Adrenal gland (tissue), 12 donors: ENCODE measurements around the gene SLC13A5. TPM values are rescaled to one million over a fixed set of nuclear protein-coding genes. Genes with fewer than 3 reads are reported as not detected.

ENCODE experiments used
- DNase-seq, 7 donors: peaks; one replicate each; pipeline ENCODE4 v3.0.0-alpha.2; 2019 to 2020
- H3K27ac ChIP-seq, 5 donors: fragments of 200-600 bp; sonication (generic) in 4 of 5; 1 replicate in 3 of 5; 2 replicates in 2 of 5; pipeline versions ENCODE4 v1.5.1 to v1.8.0; 2016 to 2020; ENCODE audit warnings: mild to moderate bottlenecking in 1 of 5
- H3K27me3 ChIP-seq: fragments of 200-600 bp; 2 replicates; pipeline ENCODE4 v1.8.0; 2021
- H3K36me3 ChIP-seq, 2 donors: fragments of 200-600 bp; replicated peaks in 1 of 2; 1 replicate in 1 of 2; 2 replicates in 1 of 2; pipeline versions ENCODE4 v1.5.1 to v1.8.0; 2018 to 2022
- H3K4me1 ChIP-seq, 2 donors: fragments of 200-600 bp; replicated peaks in 1 of 2; 1 replicate in 1 of 2; 2 replicates in 1 of 2; pipeline versions ENCODE4 v1.5.1 to v1.8.0; 2018 to 2021
- H3K4me3 ChIP-seq, 4 donors: fragments of 200-600 bp; sonication (generic) in 3 of 4; one replicate each; pipeline ENCODE4 v1.5.1; 2016 to 2018
- H3K9me3 ChIP-seq, 3 donors: fragments of 200-600 bp; sonication (generic) in 1 of 3; replicated peaks in 1 of 3; 1 replicate in 2 of 3; 2 replicates in 1 of 3; pipeline versions ENCODE4 v1.5.1 to v1.8.0; 2016 to 2021
- POLR2A ChIP-seq, 2 donors: fragments of 450-650 bp; IDR thresholded peaks; one replicate each; pipeline ENCODE4 v1.6.1; 2017; ENCODE audit warnings: antibody characterized with exemption in 2 of 2, mild to moderate bottlenecking in 2 of 2, moderate library complexity in 1 of 2
- WGBS, 4 donors: extraction: QIAGEN DNeasy Blood & Tissue Kit in 2 of 4; methylation state at CpG; one replicate each; pipeline versions ENCODE4 v1.1.5 to v1.1.7; 2013 to 2017; 5-methylcytosine and 5-hydroxymethylcytosine counted together
- intact Hi-C, 2 donors: fragments of 100-400 bp; cut with DNase I; formaldehyde crosslinking; loops; one replicate each; pipeline versions ENCODE4 v1.14.1 to v1.15.0; 2022 to 2023
- polyA plus RNA-seq, 3 donors: library from polyadenylated mRNA; stranded (reverse); fragments of 200-250 nt in 2 of 3; fragments of 350-450 nt in 1 of 3; fragmentation: Illumina TruSeq in 1 of 3; extraction: RNeasy Lipid Tissue Mini Kit (QIAGEN cat#74804) in 1 of 3; gene quantifications; one replicate each; pipeline ENCODE4 v1.2.3, GENCODE V29; 2013 to 2014
- total RNA-seq, 9 donors: library from RNA; depleted of rRNA in 4 of 9; stranded (reverse); fragments of >200 nt in 4 of 9; fragments of 120-200 nt in 1 of 9; fragmentation: NEBNext Ultra II Directional in 1 of 9; extraction: Animal tissue kit (Norgen Biotek cat#: 25700) in 1 of 9; gene quantifications; one replicate each; pipeline versions ENCODE4 v1.1.0 to v1.2.4, GENCODE V29; 2013 to 2023
- TF ChIP-seq, protein P1 (sequence below), 6 experiments: fragments of 450-650 bp in 4 of 6; fragments of 200-600 bp in 2 of 6; sonication (generic) in 1 of 6; IDR thresholded peaks; 1 replicate in 5 of 6; 2 replicates in 1 of 6; pipeline versions ENCODE4 v1.5.1 to v1.8.0; 2016 to 2021; ENCODE audit warnings: antibody characterized with exemption in 6 of 6, mild to moderate bottlenecking in 2 of 6, moderate library complexity in 1 of 6
- donor health status: healthy with polysubstance abuse.
- donor health status: Bipolar disorder and iron deficiency.
- donor health status: DM: yes; HTN: yes; CAD: no.
- donor health status: DM: no; HTN: no; CAD: no.
- donor health status: DM: no; HTN: no; CAD: no.
- donor health status: DM: yes; HTN: yes; CAD: no.

SLC13A5 gene
- total and polyA plus RNA-seq, 12 donors, result 0.97 to 7.2 (median 3.6) TPM; not detected in 2

DNA sequence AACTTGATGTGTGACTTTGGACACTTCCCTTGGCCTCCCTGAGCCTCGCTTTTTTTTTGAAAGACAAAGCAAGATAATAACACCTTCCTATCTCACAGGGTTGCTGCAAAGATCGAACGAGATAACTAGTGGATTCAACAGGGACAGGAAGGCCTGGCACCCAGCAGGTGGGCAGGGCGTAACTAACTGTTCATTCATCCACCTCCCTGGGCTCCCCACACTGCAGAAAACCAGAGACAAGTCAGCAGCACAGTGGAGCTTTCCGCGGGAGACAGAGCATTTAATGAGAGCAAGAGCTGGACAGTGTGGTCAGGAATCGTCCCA lies 28.7 kb downstream of the SLC13A5 start:
- WGBS, 4 donors, result 61 to 71% (median 66%) methylated on average over 7 of the region's 7 CpGs
- Histone ChIP-seq H3K4me3 (no peak overlapping the region), H3K4me1 (no peaks in the 10 kb centered on the region), H3K27me3 (no peaks in the 10 kb centered on the region), H3K36me3 (no peaks in the 10 kb centered on the region), H3K27ac (no peak overlapping the region), H3K9me3 (no peaks in the 10 kb centered on the region)
- DNase-seq, result no peak
- no peak for TF ChIP-seq POLR2A (IDR thresholded peaks at IDR 0.05)
- TF ChIP-seq, protein P1, sequence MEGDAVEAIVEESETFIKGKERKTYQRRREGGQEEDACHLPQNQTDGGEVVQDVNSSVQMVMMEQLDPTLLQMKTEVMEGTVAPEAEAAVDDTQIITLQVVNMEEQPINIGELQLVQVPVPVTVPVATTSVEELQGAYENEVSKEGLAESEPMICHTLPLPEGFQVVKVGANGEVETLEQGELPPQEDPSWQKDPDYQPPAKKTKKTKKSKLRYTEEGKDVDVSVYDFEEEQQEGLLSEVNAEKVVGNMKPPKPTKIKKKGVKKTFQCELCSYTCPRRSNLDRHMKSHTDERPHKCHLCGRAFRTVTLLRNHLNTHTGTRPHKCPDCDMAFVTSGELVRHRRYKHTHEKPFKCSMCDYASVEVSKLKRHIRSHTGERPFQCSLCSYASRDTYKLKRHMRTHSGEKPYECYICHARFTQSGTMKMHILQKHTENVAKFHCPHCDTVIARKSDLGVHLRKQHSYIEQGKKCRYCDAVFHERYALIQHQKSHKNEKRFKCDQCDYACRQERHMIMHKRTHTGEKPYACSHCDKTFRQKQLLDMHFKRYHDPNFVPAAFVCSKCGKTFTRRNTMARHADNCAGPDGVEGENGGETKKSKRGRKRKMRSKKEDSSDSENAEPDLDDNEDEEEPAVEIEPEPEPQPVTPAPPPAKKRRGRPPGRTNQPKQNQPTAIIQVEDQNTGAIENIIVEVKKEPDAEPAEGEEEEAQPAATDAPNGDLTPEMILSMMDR (IDR thresholded peaks at IDR 0.05), result no peak
- intact Hi-C loops, result no loop called here

DNA sequence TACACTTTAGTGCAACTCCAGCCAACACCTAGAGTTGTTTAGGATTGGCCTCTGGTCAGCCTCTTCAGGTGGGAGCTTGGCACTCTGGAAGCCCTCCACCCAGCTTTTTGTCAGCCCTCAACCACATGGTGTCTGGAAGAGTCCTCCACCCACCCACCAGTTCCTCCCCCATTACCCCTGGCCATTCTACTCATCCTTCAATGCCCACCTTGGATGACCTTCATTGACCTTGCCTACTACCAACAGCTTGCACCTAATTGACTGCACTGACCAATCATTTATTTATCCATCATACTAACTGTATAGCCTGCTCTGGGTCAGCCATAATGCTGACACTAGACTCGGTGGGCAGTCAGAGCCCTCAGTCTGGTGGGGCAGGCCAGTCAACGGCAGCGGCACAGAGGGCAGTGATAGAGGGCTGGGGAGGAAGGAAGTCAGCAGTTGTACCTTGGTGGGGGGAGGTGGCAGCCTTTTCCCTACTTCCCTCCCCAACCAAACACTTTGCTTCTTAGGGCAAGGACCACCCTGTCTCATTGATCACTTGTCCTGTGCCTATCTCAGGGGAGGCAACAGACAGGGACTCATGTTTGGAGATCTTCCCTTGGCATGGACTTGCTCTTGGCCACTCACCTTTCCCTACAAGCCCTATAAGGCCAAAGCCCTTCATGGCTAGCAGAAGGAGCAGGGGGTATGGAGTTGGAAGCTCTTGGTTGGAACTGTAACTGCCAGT lies 29.3 kb downstream of the SLC13A5 start:
- TF ChIP-seq POLR2A (IDR thresholded peaks at IDR 0.05), result no peak
- TF ChIP-seq, protein P1 (IDR thresholded peaks at IDR 0.05), result no peak
- intact Hi-C loops, result no loop called here
- WGBS, 4 donors, result 93 to 100% (median 95%) methylated on average over 1 to 3 of the region's 3 CpGs
- H3K27ac ChIP-seq, result no peak overlapping the region
- no peaks in the 10 kb centered on the region for H3K9me3 ChIP-seq
- no peak for DNase-seq
- no peaks in the 10 kb centered on the region for H3K36me3 ChIP-seq
- no peaks in the 10 kb centered on the region for H3K4me1 ChIP-seq
- no peaks in the 10 kb centered on the region for H3K27me3 ChIP-seq
- no peak overlapping the region for H3K4me3 ChIP-seq

DNA sequence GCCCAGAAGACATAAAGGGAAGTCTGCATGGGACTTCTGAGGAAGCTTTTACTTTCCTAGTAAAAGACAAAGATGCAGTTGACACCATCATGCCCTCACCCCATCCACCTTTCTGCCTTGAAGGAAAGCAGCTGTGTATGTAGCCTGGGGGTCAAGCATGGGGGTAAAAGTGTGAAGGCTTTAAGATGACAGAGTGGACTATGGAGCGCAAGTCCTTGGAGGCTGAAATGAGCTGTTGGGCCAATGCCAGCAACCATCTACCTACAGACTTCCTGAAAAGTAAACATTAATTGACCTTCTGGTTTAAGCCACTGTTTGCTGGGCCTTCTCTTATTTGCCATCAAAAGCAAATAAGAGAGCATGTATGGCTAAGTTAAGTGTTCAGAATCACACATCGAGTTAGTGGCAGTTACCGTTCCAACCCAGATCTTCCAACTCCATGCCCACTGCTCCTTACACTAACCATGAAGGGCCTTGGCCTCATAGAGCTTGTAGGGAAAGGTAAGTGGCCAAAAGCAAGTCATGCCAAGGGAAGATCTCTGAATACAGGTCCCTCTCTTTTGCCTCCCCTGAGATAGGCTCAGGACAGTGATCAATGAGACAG lies 30.0 kb downstream of the SLC13A5 start:
- TF ChIP-seq, protein P1 (IDR thresholded peaks at IDR 0.05), result no peak
- no peak for TF ChIP-seq POLR2A (IDR thresholded peaks at IDR 0.05)
- Histone ChIP-seq H3K27ac (no peak overlapping the region), H3K36me3 (no peaks in the 10 kb centered on the region), H3K27me3 (peaks cover 4% of the 10 kb centered on the region), H3K4me3 (no peak overlapping the region), H3K9me3 (no peaks in the 10 kb centered on the region), H3K4me1 (no peaks in the 10 kb centered on the region)
- WGBS, 4 donors, result 90 to 93% (median 91%) methylated on average over 3 of the region's 3 CpGs
- intact Hi-C loops, result no loop called here
- no peak for DNase-seq

DNA sequence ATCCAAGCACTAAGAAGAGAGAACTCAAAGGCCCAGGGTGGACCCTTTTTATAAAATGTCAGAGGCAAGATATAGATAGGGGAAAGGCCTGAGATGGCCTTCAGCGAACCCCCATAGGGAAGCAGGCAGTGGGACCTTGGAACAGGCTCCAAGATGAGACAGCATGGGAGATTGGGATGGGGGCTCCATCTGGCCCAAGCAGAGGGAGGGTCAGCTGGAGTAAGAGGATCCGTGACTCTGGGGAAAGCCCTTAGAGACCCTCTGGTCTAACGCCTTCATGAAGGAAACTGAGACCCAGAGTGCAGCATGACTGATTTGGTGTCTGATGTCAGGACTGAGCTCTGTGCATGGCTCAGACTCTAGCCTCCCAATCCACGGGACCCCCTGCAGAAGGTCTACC lies 30.8 kb downstream of the SLC13A5 start:
- WGBS, 4 donors, result 83 to 88% (median 88%) methylated on average over 2 to 4 of the region's 4 CpGs

More for the DNA sequence above, 30.8 kb downstream of the SLC13A5 start:
- Histone ChIP-seq H3K4me3 (no peak overlapping the region), H3K27me3 (peaks cover 13% of the 10 kb centered on the region), H3K9me3 (no peaks in the 10 kb centered on the region), H3K4me1 (no peaks in the 10 kb centered on the region), H3K36me3 (no peaks in the 10 kb centered on the region), H3K27ac (no peak overlapping the region)
- no peak for DNase-seq
- intact Hi-C loops, result no loop called here
- TF ChIP-seq POLR2A (IDR thresholded peaks at IDR 0.05), result no peak
- TF ChIP-seq, protein P1 (IDR thresholded peaks at IDR 0.05), result no peak
